ENCODE data around the gene PCDHB10.
A peak's percentile ranks its signal among the peaks of the same experiment; 100 is the strongest.
"Not testable (repeated sequence)": the region's sequence is repeated elsewhere in the genome, so short reads cannot be mapped to it uniquely, and the experiment has no call there.

The PCDHB10 gene
- total RNA-seq = 0 to 0.07 (median 0) reads per million in 18 experiments

DNA sequence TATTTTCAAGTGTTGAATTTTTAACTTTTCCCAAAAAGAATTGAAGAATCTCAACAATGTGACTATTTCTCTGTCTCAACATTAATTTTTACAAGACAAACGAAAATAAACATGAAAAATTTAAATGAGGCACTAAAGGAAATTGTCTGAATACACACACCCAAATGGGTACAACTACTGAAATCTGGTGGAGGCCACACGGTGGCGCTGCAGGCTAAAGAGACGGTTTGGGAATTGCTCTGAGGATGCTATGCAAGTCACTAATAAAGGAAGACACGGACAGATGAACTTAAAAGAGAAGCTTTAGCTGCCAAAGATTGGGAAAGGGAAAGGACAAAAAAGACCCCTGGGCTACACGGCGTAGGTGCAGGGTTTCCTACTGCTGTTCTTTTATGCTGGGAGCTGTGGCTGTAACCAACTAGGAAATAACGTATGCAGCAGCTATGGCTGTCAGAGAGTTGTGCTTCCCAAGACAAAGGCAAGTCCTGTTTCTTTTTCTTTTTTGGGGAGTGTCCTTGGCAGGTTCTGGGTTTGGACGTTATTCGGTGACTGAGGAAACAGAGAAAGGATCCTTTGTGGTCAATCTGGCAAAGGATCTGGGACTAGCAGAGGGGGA, at the start of gene PCDHB10:
Gene PCDHB10 (plus strand): TSS at position 244 of the 616 bp plus-strand sequence. CDS start 200 bp downstream, at position 444.
- peak in 1 of 2 donors; percentile 17 for DNase-seq

GRCh38 chr5:141149812-141150211, 42.3 kb upstream of the PCDHB10 start, which contains the start of gene PCDHB6:
Gene PCDHB6 (plus strand): TSS chr5:141150057. CDS start chr5:141150258, 201 bp downstream.
- DNase-seq = no peak

DNA sequence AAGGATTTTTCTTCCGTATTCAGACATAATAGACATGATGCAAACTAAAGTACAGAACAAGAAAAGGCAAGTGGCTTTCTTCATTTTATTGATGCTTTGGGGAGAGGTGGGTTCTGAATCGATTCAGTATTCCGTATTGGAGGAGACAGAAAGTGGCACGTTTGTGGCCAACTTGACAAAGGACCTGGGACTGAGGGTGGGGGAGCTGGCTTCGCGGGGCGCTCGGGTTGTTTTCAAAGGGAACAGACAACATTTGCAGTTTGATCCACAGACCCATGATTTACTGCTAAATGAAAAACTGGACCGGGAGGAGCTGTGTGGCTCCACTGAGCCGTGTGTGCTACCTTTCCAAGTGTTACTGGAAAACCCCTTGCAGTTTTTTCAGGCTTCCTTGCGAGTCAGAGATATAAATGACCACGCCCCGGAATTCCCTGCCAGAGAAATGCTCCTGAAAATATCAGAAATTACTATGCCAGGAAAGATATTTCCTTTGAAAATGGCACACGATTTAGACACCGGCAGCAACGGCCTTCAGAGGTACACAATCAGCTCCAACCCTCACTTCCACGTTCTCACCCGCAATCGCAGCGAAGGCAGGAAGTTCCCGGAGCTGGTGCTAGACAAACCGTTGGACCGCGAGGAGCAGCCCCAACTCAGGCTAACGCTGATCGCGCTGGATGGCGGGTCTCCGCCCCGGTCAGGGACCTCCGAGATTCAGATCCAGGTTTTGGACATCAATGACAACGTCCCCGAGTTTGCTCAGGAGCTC, 41.7 kb upstream of the PCDHB10 start:
- no peak for DNase-seq

DNA sequence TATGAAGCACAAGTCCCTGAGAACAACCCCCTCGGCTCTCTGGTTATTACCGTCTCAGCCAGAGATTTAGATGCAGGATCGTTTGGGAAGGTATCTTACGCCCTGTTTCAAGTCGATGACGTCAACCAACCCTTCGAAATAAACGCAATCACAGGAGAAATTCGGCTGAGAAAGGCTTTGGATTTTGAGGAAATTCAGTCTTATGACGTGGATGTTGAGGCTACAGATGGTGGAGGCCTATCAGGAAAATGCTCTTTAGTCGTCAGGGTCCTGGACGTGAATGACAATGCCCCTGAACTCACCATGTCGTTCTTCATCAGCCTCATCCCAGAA, 41.2 kb upstream of the PCDHB10 start:
- no peak for DNase-seq

DNA sequence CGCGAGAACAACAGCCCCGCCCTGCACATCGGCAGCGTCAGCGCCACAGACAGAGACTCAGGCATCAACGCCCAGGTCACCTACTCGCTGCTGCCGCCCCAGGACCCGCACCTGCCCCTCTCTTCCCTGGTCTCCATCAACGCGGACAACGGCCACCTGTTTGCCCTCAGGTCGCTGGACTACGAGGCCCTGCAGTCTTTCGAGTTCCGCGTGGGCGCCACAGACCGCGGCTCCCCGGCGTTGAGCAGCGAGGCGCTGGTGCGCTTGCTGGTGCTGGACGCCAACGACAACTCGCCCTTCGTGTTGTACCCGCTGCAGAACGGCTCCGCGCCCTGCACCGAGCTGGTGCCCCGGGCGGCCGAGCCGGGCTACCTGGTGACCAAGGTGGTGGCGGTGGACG, 40.5 kb upstream of the PCDHB10 start:
- not testable (repeated sequence) for DNase-seq

DNA sequence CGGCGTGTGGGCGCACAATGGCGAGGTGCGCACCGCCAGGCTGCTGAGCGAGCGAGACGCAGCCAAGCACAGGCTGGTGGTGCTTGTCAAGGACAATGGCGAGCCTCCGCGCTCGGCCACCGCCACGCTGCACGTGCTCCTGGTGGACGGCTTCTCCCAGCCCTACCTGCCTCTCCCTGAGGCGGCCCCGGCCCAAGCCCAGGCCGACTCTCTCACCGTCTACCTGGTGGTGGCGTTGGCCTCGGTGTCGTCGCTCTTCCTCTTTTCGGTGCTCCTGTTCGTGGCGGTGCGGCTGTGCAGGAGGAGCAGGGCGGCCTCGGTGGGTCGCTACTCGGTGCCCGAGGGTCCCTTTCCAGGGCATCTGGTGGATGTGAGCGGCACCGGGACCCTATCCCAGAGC, 40.1 kb upstream of the PCDHB10 start:
- not testable (repeated sequence) for DNase-seq

GRCh38 chr5:141155540-141156374, 36.4 kb upstream of the PCDHB10 start:
- DNase-seq = no peak

DNA sequence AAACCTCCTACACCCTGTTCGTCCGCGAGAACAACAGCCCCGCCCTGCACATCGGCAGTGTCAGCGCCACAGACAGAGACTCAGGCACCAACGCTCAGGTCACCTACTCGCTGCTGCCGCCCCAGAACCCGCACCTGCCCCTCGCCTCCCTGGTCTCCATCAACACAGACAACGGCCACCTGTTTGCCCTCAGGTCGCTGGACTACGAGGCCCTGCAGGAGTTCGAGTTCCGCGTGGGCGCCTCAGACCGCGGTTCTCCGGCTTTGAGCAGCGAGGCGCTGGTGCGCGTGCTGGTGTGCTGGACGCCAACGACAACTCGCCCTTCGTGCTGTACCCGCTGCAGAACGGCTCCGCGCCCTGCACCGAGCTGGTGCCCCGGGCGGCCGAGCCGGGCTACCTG, 34.8 kb upstream of the PCDHB10 start:
- DNase-seq = not testable (repeated sequence)

- DNase-seq = not testable (repeated sequence)
Measured at GRCh38 chr5:141157901-141158300, 34.3 kb upstream of the PCDHB10 start.

DNA sequence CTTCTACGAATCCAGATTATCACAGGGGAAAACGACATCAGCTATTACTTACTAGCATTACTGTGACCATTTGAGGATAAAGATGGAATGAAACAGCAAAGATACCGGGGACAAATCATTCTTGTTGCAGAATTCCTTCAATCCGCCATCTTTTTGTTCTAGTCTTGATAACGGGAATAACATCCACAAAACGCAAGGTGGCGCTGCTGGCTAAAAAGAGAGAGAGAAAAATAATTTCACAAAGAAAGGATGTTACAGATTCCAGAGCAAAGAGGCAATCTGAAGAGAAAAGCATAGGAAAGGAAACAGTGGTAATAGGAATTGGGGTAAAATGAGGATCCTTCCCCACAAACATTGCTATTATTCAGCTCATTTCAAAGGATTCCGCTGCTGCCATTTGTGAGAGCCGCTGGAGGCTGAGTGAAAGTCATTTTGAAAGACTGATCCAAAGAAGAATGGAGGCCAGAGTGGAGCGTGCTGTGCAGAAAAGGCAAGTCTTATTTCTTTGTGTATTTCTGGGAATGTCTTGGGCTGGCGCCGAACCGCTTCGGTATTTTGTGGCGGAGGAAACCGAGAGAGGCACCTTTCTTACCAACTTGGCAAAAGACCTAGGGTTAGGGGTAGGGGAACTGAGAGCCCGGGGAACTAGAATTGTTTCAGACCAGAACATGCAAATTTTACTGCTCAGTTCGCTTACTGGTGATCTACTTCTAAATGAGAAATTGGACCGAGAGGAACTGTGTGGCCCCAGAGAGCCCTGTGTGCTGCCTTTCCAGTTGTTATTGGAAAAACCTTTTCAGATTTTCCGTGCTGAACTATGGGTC, 19.6 kb upstream of the PCDHB10 start, which contains the start of gene PCDHB7:
Gene PCDHB7 (plus strand): TSS at position 264 of the 824 bp plus-strand sequence. CDS start 192 bp downstream, at position 456.
- DNase-seq = no peak

DNA sequence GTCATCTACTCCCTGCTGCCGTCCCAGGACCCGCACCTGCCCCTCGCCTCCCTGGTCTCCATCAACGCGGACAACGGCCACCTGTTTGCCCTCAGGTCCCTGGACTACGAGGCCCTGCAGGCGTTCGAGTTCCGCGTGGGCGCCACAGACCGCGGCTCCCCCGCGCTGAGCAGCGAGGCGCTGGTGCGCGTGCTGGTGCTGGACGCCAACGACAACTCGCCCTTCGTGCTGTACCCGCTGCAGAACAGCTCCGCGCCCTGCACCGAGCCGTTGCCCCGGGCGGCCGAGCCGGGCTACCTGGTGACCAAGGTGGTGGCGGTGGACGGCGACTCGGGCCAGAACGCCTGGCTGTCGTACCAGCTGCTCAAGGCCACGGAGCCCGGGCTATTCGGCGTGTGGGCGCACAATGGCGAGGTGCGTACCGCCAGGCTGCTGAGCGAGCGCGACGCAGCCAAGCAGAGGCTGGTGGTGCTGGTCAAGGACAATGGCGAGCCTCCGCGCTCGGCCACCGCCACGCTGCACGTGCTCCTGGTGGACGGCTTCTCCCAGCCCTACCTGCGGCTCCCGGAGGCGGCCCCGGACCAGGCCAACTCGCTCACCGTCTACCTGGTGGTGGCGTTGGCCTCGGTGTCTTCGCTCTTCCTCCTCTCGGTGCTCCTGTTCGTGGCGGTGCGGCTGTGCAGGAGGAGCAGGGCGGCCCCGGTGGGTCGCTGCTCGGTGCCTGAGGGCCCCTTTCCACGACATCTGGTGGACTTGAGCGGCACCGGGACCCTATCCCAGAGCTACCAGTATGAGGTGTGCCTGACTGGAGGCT, 17.7 kb upstream of the PCDHB10 start:
- DNase-seq = not testable (repeated sequence)

GRCh38 chr5:141175933-141176332, 16.2 kb upstream of the PCDHB10 start:
- DNase-seq = no peak

DNA sequence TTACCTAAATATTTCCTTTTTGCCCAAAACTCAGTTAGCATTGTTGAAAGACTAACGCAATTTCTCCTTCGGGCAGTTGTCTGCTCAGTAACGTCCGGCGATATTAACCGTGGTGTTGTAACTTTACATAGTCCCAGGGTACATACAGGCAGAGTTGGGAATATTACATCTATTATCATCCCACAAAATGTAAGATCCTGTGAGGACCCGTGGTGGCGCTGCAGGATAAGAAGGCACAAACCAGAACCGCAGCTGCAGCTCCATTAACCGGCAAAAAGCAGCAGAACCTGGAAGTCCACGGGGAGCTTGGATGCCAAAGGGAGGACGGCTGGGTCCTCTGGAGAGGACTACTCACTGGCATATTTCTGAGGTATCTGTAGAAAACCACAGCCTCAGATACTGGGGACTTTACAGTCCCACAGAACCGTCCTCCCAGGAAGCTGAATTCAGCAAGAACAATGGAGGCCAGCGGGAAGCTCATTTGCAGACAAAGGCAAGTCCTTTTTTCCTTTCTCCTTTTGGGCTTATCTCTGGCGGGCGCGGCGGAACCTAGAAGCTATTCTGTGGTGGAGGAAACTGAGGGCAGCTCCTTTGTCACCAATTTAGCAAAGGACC, 14.5 kb upstream of the PCDHB10 start, which contains the start of gene PCDHB8:
Gene PCDHB8 (plus strand): TSS at position 214 of the 615 bp plus-strand sequence. CDS start 245 bp downstream, at position 459.
- not testable (repeated sequence) for DNase-seq

DNA sequence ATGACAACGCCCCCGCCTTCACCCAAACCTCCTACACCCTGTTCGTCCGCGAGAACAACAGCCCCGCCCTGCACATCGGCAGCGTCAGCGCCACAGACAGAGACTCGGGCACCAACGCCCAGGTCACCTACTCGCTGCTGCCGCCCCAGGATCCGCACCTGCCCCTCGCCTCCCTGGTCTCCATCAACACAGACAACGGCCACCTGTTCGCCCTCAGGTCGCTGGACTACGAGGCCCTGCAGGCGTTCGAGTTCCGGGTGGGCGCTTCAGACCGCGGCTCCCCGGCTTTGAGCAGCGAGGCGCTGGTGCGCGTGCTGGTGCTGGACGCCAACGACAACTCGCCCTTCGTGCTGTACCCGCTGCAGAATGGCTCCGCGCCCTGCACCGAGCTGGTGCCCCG, 12.8 kb upstream of the PCDHB10 start:
- DNase-seq = not testable (repeated sequence)

DNA sequence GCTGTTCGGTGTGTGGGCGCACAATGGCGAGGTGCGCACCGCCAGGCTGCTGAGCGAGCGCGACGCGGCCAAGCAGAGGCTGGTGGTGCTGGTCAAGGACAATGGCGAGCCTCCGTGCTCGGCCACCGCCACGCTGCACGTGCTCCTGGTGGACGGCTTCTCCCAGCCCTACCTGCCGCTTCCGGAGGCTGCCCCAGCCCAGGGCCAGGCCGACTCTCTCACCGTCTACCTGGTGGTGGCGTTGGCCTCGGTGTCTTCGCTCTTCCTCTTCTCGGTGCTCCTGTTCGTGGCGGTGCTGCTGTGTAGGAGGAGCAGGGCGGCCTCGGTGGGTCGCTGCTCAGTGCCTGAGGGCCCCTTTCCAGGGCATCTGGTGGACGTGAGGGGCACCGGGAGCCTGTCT, 12.3 kb upstream of the PCDHB10 start:
- DNase-seq = not testable (repeated sequence)

GRCh38 chr5:141180313-141180712, 11.8 kb upstream of the PCDHB10 start:
- DNase-seq = no peak

- no peak for DNase-seq
Measured at GRCh38 chr5:141182248-141182647, 9.9 kb upstream of the PCDHB10 start, which contains the start of gene PCDHB16. Gene PCDHB16 (plus strand): TSS chr5:141182387. CDS start chr5:141182560, 173 bp downstream.

GRCh38 chr5:141184117-141184855, 7.9 kb upstream of the PCDHB10 start:
- DNase-seq = not testable (repeated sequence)

DNA sequence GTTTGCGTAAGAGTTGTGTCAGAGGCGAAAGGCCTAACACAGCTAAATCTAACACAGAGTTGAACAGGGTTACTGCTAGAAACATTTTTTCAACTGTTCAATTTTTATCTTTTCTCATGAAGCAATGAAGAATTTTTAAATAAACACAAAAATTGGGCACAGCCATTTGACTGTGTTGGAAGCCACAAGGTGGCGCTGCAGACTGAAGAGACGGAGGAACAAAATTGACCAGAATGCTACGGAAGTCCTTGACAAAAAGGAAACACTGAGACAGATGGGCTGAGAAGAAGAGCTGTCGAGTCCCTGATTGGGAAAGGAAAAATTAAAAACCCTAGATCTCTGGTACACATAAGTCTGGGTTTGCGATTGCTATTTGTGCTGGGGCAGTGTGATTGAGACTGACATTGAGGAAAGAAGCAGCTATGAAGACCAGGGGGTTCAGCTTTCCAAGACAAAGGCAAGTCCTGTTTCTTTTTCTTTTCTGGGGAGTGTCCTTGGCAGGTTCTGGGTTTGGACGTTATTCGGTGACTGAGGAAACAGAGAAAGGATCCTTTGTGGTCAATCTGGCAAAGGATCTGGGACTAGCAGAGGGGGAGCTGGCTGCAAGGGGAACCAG, 5.1 kb upstream of the PCDHB10 start, which contains the start of gene PCDHB9:
Gene PCDHB9 (plus strand): TSS at position 265 of the 616 bp plus-strand sequence. CDS start 158 bp downstream, at position 423.
- no peak for DNase-seq
